SK-N-SH (cell line): ENCODE results near the gene DMRTB1. TPM values are rescaled to one million over a fixed set of nuclear protein-coding genes. Genes with fewer than 3 reads are reported as not detected.

Experiments
- CTCF ChIA-PET: fragments of 300-600, 350-600 bp; formaldehyde crosslinking; extraction: SDS; loops from one replicate; lab custom pipeline; 2021; lab: Yijun Ruan, JAX
- POLR2A ChIA-PET: fragments of 350-600 bp; sonication (Branson Sonifier 250); formaldehyde crosslinking; extraction: SDS; loops from one replicate; lab custom pipeline; 2020; ENCODE audit warnings: antibody characterized with exemption, inconsistent platforms; lab: Yijun Ruan, JAX
- DNase-seq: peaks from one replicate; pipeline ENCODE4 v3.0.0; 2012
- H2AFZ ChIP-seq: fragments of 200-600 bp; sonication (generic); 2 replicates; pipeline ENCODE4 v1.8.1; 2016; ENCODE audit warnings: antibody characterized with exemption, mild to moderate bottlenecking, low read depth
- H3F3A ChIP-seq: fragments of 200-600 bp; sonication (generic); replicated peaks from 2 replicates; pipeline ENCODE3; 2016; ENCODE audit warnings: antibody characterized with exemption, mild to moderate bottlenecking; ENCODE audit not compliant: insufficient read depth
- H3K27ac ChIP-seq, 2 experiments: fragments of 200-500 bp in 1 of 2; fragments of 200-600 bp in 1 of 2; sonication (Bioruptor generic) in 1 of 2; sonication (generic), shearing (Covaris generic) in 1 of 2; 2 replicates each; pipeline versions ENCODE4 v1.5.1 to v1.6.1; 2014 to 2016; ENCODE audit warnings: low read depth in 2 of 2, inconsistent platforms in 1 of 2, low read length in 1 of 2, mild to moderate bottlenecking in 1 of 2, mixed read lengths in 1 of 2
- H3K27me3 ChIP-seq: fragments of 200-600 bp; sonication (generic), shearing (Covaris generic); 2 replicates; pipeline ENCODE4 v1.6.1; 2016; ENCODE audit warnings: mixed run types; ENCODE audit not compliant: insufficient read depth
- H3K36me3 ChIP-seq, 2 experiments: fragments of 200-500 bp in 1 of 2; fragments of 200-600 bp in 1 of 2; sonication (Bioruptor generic) in 1 of 2; sonication (generic) in 1 of 2; replicated peaks in 1 of 2; 2 replicates each; pipeline versions ENCODE3 to v1.5.1; 2014 to 2016; ENCODE audit warnings: low read length in 1 of 2, mild to moderate bottlenecking in 1 of 2; ENCODE audit not compliant: insufficient read depth in 2 of 2, control insufficient read depth in 1 of 2
- H3K4me1 ChIP-seq, 2 experiments: fragments of 200-500 bp in 1 of 2; fragments of 200-600 bp in 1 of 2; sonication (Bioruptor generic) in 1 of 2; sonication (generic), shearing (Covaris generic) in 1 of 2; 2 replicates each; pipeline versions ENCODE4 v1.5.1 to v1.6.1; 2014 to 2016; ENCODE audit warnings: low read depth in 1 of 2, low read length in 1 of 2, mixed run types in 1 of 2; ENCODE audit not compliant: insufficient read depth in 2 of 2, control insufficient read depth in 1 of 2
- H3K4me2 ChIP-seq: fragments of 200-600 bp; sonication (generic), shearing (Covaris generic); 2 replicates; pipeline ENCODE4 v1.6.1; 2017; ENCODE audit warnings: mixed run types
- H3K4me3 ChIP-seq, 2 experiments: fragments of 200-500 bp in 1 of 2; fragments of 200-600 bp in 1 of 2; sonication (Bioruptor generic) in 1 of 2; sonication (generic), shearing (Covaris generic) in 1 of 2; 2 replicates each; pipeline versions ENCODE4 v1.5.1 to v1.8.1; 2014 to 2016; ENCODE audit warnings: low read depth in 2 of 2, inconsistent platforms in 1 of 2, low read length in 1 of 2, mild to moderate bottlenecking in 1 of 2, mixed read lengths in 1 of 2, moderate library complexity in 1 of 2
- H3K79me2 ChIP-seq: fragments of 200-600 bp; sonication (generic); 2 replicates; pipeline ENCODE4 v1.8.1; 2017; ENCODE audit warnings: mild to moderate bottlenecking; ENCODE audit not compliant: insufficient read depth
- H3K9ac ChIP-seq: fragments of 200-600 bp; sonication (generic); 2 replicates; pipeline ENCODE4 v1.6.1; 2017; ENCODE audit warnings: mixed run types
- H3K9me2 ChIP-seq: fragments of 200-600 bp; sonication (generic); 2 replicates; pipeline ENCODE4 v1.6.1; 2017; ENCODE audit warnings: mixed run types
- H3K9me3 ChIP-seq: fragments of 200-600 bp; sonication (generic); 2 replicates; pipeline ENCODE4 v1.6.1; 2017; ENCODE audit warnings: mixed run types, mild to moderate bottlenecking, moderate library complexity
- H4K20me1 ChIP-seq: fragments of 200-600 bp; sonication (generic); 2 replicates; pipeline ENCODE4 v1.6.1; 2017; ENCODE audit warnings: mild to moderate bottlenecking, mixed run types; ENCODE audit not compliant: insufficient read depth
- CHD2 ChIP-seq: fragments of 150-350 bp; IDR thresholded peaks from 2 replicates; pipeline ENCODE4 v1.6.1; 2018; ENCODE audit warnings: low read length; ENCODE audit not compliant: partially characterized antibody
- ELF1 ChIP-seq: IDR thresholded peaks from 2 replicates; pipeline ENCODE4 v1.4.0; 2012
- FOSL2 ChIP-seq: IDR thresholded peaks from 2 replicates; pipeline ENCODE4 v1.4.0; 2012; ENCODE audit warnings: low read depth, mild to moderate bottlenecking, moderate library complexity, borderline replicate concordance
- GATA2 ChIP-seq: sonication (generic); formaldehyde crosslinking; IDR thresholded peaks from 2 replicates; pipeline ENCODE4 v1.5.0; 2020; ENCODE audit warnings: mild to moderate bottlenecking, missing genetic modification reagents
- IRF3 ChIP-seq: fragments of 150-350 bp; IDR thresholded peaks from 2 replicates; pipeline ENCODE4 v1.6.1; 2016; ENCODE audit warnings: mild to moderate bottlenecking, low read depth, low read length
- JUND ChIP-seq: IDR thresholded peaks from 2 replicates; pipeline ENCODE4 v1.4.0; 2012
- MAX ChIP-seq: IDR thresholded peaks from 2 replicates; pipeline ENCODE4 v1.4.0; 2012; ENCODE audit warnings: low read depth
- NFIC ChIP-seq: IDR thresholded peaks from 2 replicates; pipeline ENCODE4 v1.4.0; 2012; ENCODE audit warnings: borderline replicate concordance
- POLR2AphosphoS5 ChIP-seq: IDR thresholded peaks from 2 replicates; pipeline ENCODE4 v1.6.1; 2012; ENCODE audit warnings: low read depth, low read length
- RAD21 ChIP-seq: IDR thresholded peaks from 2 replicates; pipeline ENCODE4 v1.6.1; 2012; ENCODE audit warnings: mild to moderate bottlenecking, low read length
- RFX5 ChIP-seq: IDR thresholded peaks from 2 replicates; pipeline ENCODE4 v1.6.1; 2012; ENCODE audit warnings: mild to moderate bottlenecking, improper control_type of control experiment, low read length
- RXRA ChIP-seq: IDR thresholded peaks from 2 replicates; pipeline ENCODE4 v1.4.0; 2012; ENCODE audit warnings: low read depth, mild to moderate bottlenecking, borderline replicate concordance
- SIN3A ChIP-seq: IDR thresholded peaks from 2 replicates; pipeline ENCODE4 v1.6.1; 2012; ENCODE audit warnings: low read depth, mild to moderate bottlenecking, low read length, moderate library complexity, borderline replicate concordance
- YY1 ChIP-seq: IDR thresholded peaks from 2 replicates; pipeline ENCODE4 v1.4.0; 2012; ENCODE audit warnings: low read depth, mild to moderate bottlenecking
- ZBTB33 ChIP-seq: IDR thresholded peaks from 2 replicates; pipeline ENCODE4 v1.4.0; 2012; ENCODE audit warnings: low read depth, borderline replicate concordance
- WGBS: methylation state at CpG from one replicate; pipeline ENCODE4 v1.1.6; 2017; ENCODE audit warnings: low lambda C conversion rate; 5-methylcytosine and 5-hydroxymethylcytosine counted together
- polyA plus RNA-seq, 3 experiments: library from polyadenylated mRNA; depleted of rRNA; stranded (reverse); fragments of >200 nt; gene quantifications; 2 replicates each; pipeline ENCODE4 v1.2.3, GENCODE V29; 2012
- TF ChIP-seq, protein P1 (sequence below): IDR thresholded peaks from 2 replicates; pipeline ENCODE4; 2012
- TF ChIP-seq, protein P2 (sequence below): fragments of 150-350 bp; IDR thresholded peaks from 2 replicates; pipeline ENCODE4 v1.6.1; 2017; ENCODE audit warnings: antibody characterized with exemption, low read length, low read depth, borderline replicate concordance

The DMRTB1 gene
- polyA plus RNA-seq, 1 of the 3 experiments (the other 2 are of a cell fraction): not detected

- Histone ChIP-seq H3K9me2 (no peaks in the 10 kb centered on the region), H3K79me2 (no peaks in the 10 kb centered on the region), H3F3A (no peaks in the 10 kb centered on the region), H3K4me2 (no peak overlapping the region), H4K20me1 (no peaks in the 10 kb centered on the region), H3K36me3 (no peaks in the 10 kb centered on the region), H3K9me3 (no peaks in the 10 kb centered on the region), H3K27me3 (peaks cover 9% of the 10 kb centered on the region; the same call in 1 of the 2 replicates), H3K27ac (no peak overlapping the region), H3K4me1 (no peaks in the 10 kb centered on the region; a peak in 2 of 4 replicates), H3K4me3 (no peak overlapping the region), H2AFZ (no peak overlapping the region), H3K9ac (no peak overlapping the region)
- TF ChIP-seq POLR2AphosphoS5 (no peak), NFIC (no peak), ZBTB33 (no peak), RAD21 (no peak), IRF3 (no peak), JUND (no peak), ELF1 (no peak), SIN3A (no peak), RFX5 (no peak), GATA2 (no peak), FOSL2 (no peak), RXRA (no peak), MAX (no peak), CHD2 (no peak), YY1 (no peak)
- TF ChIP-seq, protein P1, sequence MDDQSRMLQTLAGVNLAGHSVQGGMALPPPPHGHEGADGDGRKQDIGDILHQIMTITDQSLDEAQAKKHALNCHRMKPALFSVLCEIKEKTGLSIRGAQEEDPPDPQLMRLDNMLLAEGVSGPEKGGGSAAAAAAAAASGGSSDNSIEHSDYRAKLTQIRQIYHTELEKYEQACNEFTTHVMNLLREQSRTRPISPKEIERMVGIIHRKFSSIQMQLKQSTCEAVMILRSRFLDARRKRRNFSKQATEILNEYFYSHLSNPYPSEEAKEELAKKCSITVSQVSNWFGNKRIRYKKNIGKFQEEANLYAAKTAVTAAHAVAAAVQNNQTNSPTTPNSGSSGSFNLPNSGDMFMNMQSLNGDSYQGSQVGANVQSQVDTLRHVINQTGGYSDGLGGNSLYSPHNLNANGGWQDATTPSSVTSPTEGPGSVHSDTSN: no peak
- TF ChIP-seq, protein P2, sequence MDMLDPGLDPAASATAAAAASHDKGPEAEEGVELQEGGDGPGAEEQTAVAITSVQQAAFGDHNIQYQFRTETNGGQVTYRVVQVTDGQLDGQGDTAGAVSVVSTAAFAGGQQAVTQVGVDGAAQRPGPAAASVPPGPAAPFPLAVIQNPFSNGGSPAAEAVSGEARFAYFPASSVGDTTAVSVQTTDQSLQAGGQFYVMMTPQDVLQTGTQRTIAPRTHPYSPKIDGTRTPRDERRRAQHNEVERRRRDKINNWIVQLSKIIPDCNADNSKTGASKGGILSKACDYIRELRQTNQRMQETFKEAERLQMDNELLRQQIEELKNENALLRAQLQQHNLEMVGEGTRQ: no peak
- ChIA-PET CTCF (interaction anchor here (1.0 to 1.2 kb wide), 2 partner anchors 12 to 19 kb away, joined by 3 read pairs; no protein-coding TSS in a partner anchor), POLR2A (interaction anchor here (0.7 kb wide), 1 partner anchor 130 kb away, joined by 3 read pairs; no protein-coding TSS in a partner anchor)
- no peak for DNase-seq
- 41% methylated on average over 5 of the region's 5 CpGs for WGBS
Measured at GRCh38 chr1:53431805-53432565, 27.2 kb upstream of the DMRTB1 start.
